Gastrocnemius medialis (tissue), 4 donors: Measurements from ENCODE around the gene NDNF. TPM values are rescaled to one million over a fixed set of nuclear protein-coding genes. Genes with fewer than 3 reads are reported as not detected.

Source experiments
- ATAC-seq, 2 donors: fragments of 150-250 bp; one replicate each; pipeline ENCODE4 v1.9.1; 2016
- DNase-seq, 2 donors: peaks; one replicate each; pipeline ENCODE4 v3.0.0-alpha.2; 2019
- H3K27ac ChIP-seq, 4 donors: fragments of 200-600 bp; sonication (generic); 1 replicate in 1 of 4; 2 replicates in 3 of 4; pipeline ENCODE4 v1.5.1; 2016 to 2018; ENCODE audit warnings: mild to moderate bottlenecking in 2 of 4, moderate library complexity in 1 of 4
- H3K27me3 ChIP-seq, 3 donors: fragments of 200-600 bp; sonication (generic) in 2 of 3; 1 replicate in 1 of 3; 2 replicates in 2 of 3; pipeline versions ENCODE4 v1.5.1 to v1.6.0; 2016 to 2019; ENCODE audit warnings: mild to moderate bottlenecking in 1 of 3, moderate library complexity in 1 of 3
- H3K36me3 ChIP-seq, 2 donors: fragments of 200-600 bp; sonication (generic) in 1 of 2; one replicate each; pipeline ENCODE4 v1.5.1; 2017 to 2018
- H3K4me1 ChIP-seq, 2 donors: fragments of 200-600 bp; sonication (generic) in 1 of 2; one replicate each; pipeline ENCODE4 v1.5.1; 2016 to 2017; ENCODE audit warnings: mild to moderate bottlenecking in 2 of 2
- H3K4me3 ChIP-seq, 4 donors: fragments of 200-600 bp; sonication (generic) in 3 of 4; 1 replicate in 1 of 4; 2 replicates in 3 of 4; pipeline ENCODE4 v1.5.1; 2016 to 2019; ENCODE audit warnings: mild to moderate bottlenecking in 2 of 4
- H3K9me3 ChIP-seq, 3 donors: fragments of 200-600 bp; sonication (generic) in 2 of 3; 1 replicate in 1 of 3; 2 replicates in 2 of 3; pipeline ENCODE4 v1.5.1; 2016 to 2019
- CTCF ChIP-seq, 5 experiments: fragments of 450-650 bp in 3 of 5; fragments of 200-600 bp in 2 of 5; sonication (generic) in 2 of 5; IDR thresholded peaks in 4 of 5; conservative IDR thresholded peaks in 1 of 5; 1 replicate in 4 of 5; 2 replicates in 1 of 5; pipeline ENCODE4 v1.5.1; 2016 to 2019; ENCODE audit warnings: antibody characterized with exemption in 5 of 5, mild to moderate bottlenecking in 3 of 5, moderate library complexity in 3 of 5
- POLR2A ChIP-seq, 2 donors: fragments of 450-650 bp; IDR thresholded peaks; one replicate each; pipeline ENCODE4 v1.6.1; 2017; ENCODE audit warnings: antibody characterized with exemption in 2 of 2, mild to moderate bottlenecking in 2 of 2, moderate library complexity in 2 of 2
- in situ Hi-C, 4 donors: fragments of 200-750 bp; cut with MboI; loops; one replicate each; pipeline versions ENCODE4 v1.15.0 to v1.8.0; 2017; ENCODE audit warnings: low sequenced_read_pairs in 4 of 4
- intact Hi-C: fragments of 100-400 bp; cut with DNase I; formaldehyde crosslinking; loops from one replicate; pipeline ENCODE4 v1.15.1; 2023; ENCODE audit warnings: low total_unique reads
- total RNA-seq, 4 donors: library from RNA; depleted of rRNA; stranded (reverse); fragments of >200 nt; gene quantifications; one replicate each; pipeline versions ENCODE4 v1.1.0 to v1.2.3, GENCODE V29; 2016

NDNF gene
- total RNA-seq, 4 donors from 2014 or later: 2.6 to 8.1 (median 4.5) TPM

- no peaks in the 10 kb centered on the region for H3K4me1 ChIP-seq
- in situ Hi-C loops (no loop called here), intact Hi-C loops (loop anchor here (10.0 kb wide), 1 partner anchor 69 kb away; no protein-coding TSS in a partner anchor)
- DNase-seq: no peak
- no peaks in the 10 kb centered on the region for H3K9me3 ChIP-seq
- no peak overlapping the region for H3K27ac ChIP-seq
- H3K4me3 ChIP-seq: no peak overlapping the region
- H3K36me3 ChIP-seq: no peaks in the 10 kb centered on the region
- no peak for ATAC-seq
- H3K27me3 ChIP-seq: no peaks in the 10 kb centered on the region
- TF ChIP-seq POLR2A (IDR thresholded peaks at IDR 0.05) (no peak), CTCF (IDR thresholded peaks at IDR 0.05 in 4 of 5, conservative IDR thresholded peaks at IDR 0.05 in 1 of 5) (no peak)
Measured at GRCh38 chr4:121026034-121026433, 46.3 kb downstream of the NDNF start.

GRCh38 chr4:121025540-121025939 is 46.8 kb downstream of the NDNF start:
- H3K27me3 ChIP-seq: no peaks in the 10 kb centered on the region
- in situ Hi-C loops (no loop called here), intact Hi-C loops (loop anchor here (10.0 kb wide), 1 partner anchor 69 kb away; no protein-coding TSS in a partner anchor)
- H3K4me1 ChIP-seq: no peaks in the 10 kb centered on the region
- no peak overlapping the region for H3K4me3 ChIP-seq
- H3K36me3 ChIP-seq: no peaks in the 10 kb centered on the region
- DNase-seq: no peak
- H3K27ac ChIP-seq: no peak overlapping the region
- TF ChIP-seq CTCF (IDR thresholded peaks at IDR 0.05 in 4 of 5, conservative IDR thresholded peaks at IDR 0.05 in 1 of 5) (no peak), POLR2A (IDR thresholded peaks at IDR 0.05) (no peak)
- no peaks in the 10 kb centered on the region for H3K9me3 ChIP-seq
- no peak for ATAC-seq

GRCh38 chr4:121018543-121018942 is 53.8 kb downstream of the NDNF start:
- in situ Hi-C loops: no loop called here
- Histone ChIP-seq H3K27ac (no peak overlapping the region), H3K36me3 (no peaks in the 10 kb centered on the region), H3K27me3 (no peaks in the 10 kb centered on the region), H3K9me3 (no peaks in the 10 kb centered on the region), H3K4me3 (no peak overlapping the region), H3K4me1 (no peaks in the 10 kb centered on the region)
- DNase-seq (no peak), ATAC-seq (no peak)
- intact Hi-C loops: no loop called here
- no peak for TF ChIP-seq CTCF (IDR thresholded peaks at IDR 0.05 in 4 of 5, conservative IDR thresholded peaks at IDR 0.05 in 1 of 5)
- no peak for TF ChIP-seq POLR2A (IDR thresholded peaks at IDR 0.05)

- in situ Hi-C loops (no loop called here), intact Hi-C loops (no loop called here)
- no peaks in the 10 kb centered on the region for H3K9me3 ChIP-seq
- ATAC-seq: no peak
- no peak overlapping the region for H3K4me3 ChIP-seq
- no peaks in the 10 kb centered on the region for H3K27me3 ChIP-seq
- no peak overlapping the region for H3K27ac ChIP-seq
- H3K36me3 ChIP-seq: no peaks in the 10 kb centered on the region
- TF ChIP-seq CTCF (IDR thresholded peaks at IDR 0.05 in 4 of 5, conservative IDR thresholded peaks at IDR 0.05 in 1 of 5) (no peak), POLR2A (IDR thresholded peaks at IDR 0.05) (no peak)
- no peak for DNase-seq
- H3K4me1 ChIP-seq: no peaks in the 10 kb centered on the region
Measured at GRCh38 chr4:121016611-121017010, 55.7 kb downstream of the NDNF start.

- Histone ChIP-seq H3K9me3 (no peaks in the 10 kb centered on the region), H3K27me3 (no peaks in the 10 kb centered on the region), H3K36me3 (no peaks in the 10 kb centered on the region), H3K4me1 (no peaks in the 10 kb centered on the region), H3K4me3 (no peak overlapping the region), H3K27ac (no peak overlapping the region)
- intact Hi-C loops: no loop called here
- in situ Hi-C loops: no loop called here
- DNase-seq (no peak), ATAC-seq (no peak)
- TF ChIP-seq POLR2A (IDR thresholded peaks at IDR 0.05) (no peak), CTCF (IDR thresholded peaks at IDR 0.05 in 4 of 5, conservative IDR thresholded peaks at IDR 0.05 in 1 of 5) (no peak)
Measured at GRCh38 chr4:121015421-121015820, 56.9 kb downstream of the NDNF start.
